ENCODE results near the gene MEGF9. TPM values are rescaled to one million over a fixed set of nuclear protein-coding genes. Genes with fewer than 3 reads are reported as not detected.

The MEGF9 gene
- total RNA-seq, 3 donors from 2014 or later: 6.3 to 16.7 (median 9.3) TPM

DNA sequence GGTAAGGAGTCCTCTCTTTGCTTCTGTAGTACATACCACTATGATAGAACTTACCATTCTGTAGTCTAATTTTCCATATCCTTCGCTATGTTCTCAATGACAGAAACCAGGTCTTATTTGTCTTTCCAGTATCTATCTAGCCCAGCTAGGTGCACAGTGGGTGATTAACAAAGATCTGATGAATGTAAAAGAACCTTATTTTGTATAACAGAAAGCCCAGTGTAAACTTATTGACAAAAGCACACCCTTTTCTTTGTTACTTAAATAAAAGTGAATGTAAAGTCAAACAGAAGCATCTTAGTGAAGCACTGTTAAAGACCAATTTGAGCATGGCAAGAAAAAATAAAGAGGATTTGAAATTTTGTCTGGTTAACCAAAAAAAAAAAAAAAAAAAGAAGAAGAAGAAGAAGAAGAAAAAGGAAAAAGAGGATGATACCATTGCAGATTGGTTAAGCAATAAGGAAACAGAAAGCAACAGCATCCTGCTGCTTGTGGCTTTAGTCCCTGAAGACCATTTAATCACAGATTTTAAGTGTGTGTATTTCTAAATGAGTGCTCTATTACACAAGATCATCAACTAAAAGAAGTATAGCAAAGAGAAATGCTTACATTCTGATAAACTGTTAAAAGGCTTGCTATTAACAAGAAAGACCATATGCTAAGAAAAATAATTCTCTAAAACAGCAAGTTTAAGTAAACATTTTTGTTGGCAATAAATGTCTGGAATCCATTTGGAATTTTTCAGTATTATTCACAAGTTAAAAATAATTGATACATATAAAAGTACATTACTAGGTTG is 21.2 kb downstream of the MEGF9 start:
- no peaks in the 10 kb centered on the region for H3K4me1 ChIP-seq (ENCODE audit: low read depth)
- no peak overlapping the region for H3K4me3 ChIP-seq
- intact Hi-C loops (cut with DNase I, micrococcal nuclease): no loop called here
- DNase-seq (no peak), ATAC-seq (no peak)
- no peaks in the 10 kb centered on the region for H3K9me3 ChIP-seq
- H3K36me3 ChIP-seq (ENCODE audit: low read depth): no peaks in the 10 kb centered on the region
- TF ChIP-seq, protein P1, sequence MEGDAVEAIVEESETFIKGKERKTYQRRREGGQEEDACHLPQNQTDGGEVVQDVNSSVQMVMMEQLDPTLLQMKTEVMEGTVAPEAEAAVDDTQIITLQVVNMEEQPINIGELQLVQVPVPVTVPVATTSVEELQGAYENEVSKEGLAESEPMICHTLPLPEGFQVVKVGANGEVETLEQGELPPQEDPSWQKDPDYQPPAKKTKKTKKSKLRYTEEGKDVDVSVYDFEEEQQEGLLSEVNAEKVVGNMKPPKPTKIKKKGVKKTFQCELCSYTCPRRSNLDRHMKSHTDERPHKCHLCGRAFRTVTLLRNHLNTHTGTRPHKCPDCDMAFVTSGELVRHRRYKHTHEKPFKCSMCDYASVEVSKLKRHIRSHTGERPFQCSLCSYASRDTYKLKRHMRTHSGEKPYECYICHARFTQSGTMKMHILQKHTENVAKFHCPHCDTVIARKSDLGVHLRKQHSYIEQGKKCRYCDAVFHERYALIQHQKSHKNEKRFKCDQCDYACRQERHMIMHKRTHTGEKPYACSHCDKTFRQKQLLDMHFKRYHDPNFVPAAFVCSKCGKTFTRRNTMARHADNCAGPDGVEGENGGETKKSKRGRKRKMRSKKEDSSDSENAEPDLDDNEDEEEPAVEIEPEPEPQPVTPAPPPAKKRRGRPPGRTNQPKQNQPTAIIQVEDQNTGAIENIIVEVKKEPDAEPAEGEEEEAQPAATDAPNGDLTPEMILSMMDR (IDR thresholded peaks at IDR 0.05): no peak

DNA sequence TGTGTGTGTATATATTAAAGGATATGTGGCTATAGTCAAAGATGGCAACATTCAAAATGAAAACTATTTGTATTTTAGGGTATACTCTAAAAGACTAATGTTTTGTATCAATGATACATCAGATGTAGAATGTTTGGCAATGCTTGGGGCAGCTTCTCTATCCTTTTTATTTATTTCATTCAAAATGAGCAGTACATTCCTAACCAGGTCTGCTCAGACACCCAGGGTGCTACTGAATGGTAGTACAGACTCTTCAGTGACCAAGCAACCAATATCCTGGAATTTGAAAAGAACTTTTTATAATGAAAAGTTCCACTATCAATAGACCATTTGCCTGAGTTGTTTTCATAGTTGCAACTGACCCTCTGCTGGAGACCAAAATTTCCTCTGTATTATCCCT is 23.9 kb downstream of the MEGF9 start:
- DNase-seq (no peak), ATAC-seq (no peak)
- no peaks in the 10 kb centered on the region for H3K36me3 ChIP-seq (ENCODE audit: low read depth)
- no peaks in the 10 kb centered on the region for H3K9me3 ChIP-seq
- intact Hi-C loops (cut with DNase I, micrococcal nuclease): no loop called here
- H3K4me1 ChIP-seq (ENCODE audit: low read depth): no peaks in the 10 kb centered on the region
- H3K4me3 ChIP-seq: no peak overlapping the region
- TF ChIP-seq, protein P1 (IDR thresholded peaks at IDR 0.05): no peak

DNA sequence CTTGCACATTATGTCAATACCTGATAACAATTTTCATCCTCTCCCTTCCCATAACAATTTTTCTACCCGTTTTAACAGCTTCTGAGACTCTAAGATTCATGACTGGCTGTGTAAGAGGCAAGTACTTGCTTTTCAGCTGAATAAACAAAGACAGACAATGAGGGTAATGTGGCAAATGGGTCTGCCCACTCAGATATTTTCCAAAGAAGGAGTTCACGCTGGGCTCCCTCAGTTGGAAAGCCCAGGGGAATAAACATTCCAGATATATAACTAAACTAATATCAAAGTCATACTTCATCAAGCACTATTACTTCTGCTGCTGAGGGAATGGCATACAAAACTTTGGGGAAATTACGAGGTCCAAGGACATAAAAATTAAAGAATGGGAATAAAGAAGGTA is 24.4 kb downstream of the MEGF9 start:
- TF ChIP-seq, protein P1 (IDR thresholded peaks at IDR 0.05): no peak
- no peak overlapping the region for H3K4me3 ChIP-seq
- DNase-seq (no peak), ATAC-seq (no peak)
- intact Hi-C loops (cut with DNase I, micrococcal nuclease): no loop called here
- no peaks in the 10 kb centered on the region for H3K36me3 ChIP-seq (ENCODE audit: low read depth)
- no peaks in the 10 kb centered on the region for H3K9me3 ChIP-seq
- H3K4me1 ChIP-seq (ENCODE audit: low read depth): no peaks in the 10 kb centered on the region

DNA sequence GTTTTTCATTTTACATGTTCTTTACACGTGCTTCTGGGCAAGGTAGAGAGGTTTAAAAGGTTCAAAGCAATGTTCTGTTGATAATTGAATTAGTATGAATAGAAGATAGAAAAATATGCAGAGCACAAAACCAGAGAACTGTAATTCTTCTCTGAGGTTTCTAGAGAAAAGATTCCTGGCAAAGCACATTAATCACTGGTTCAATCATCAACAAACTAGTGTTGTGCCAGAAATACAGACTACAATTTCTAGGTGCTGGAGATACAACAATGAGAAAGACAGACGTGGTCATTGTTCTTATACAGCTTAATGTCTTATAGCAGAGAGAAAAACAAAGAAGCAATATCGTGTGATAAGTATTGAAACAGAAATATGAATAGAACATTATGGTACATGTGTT is 25.5 kb downstream of the MEGF9 start:
- no peaks in the 10 kb centered on the region for H3K36me3 ChIP-seq (ENCODE audit: low read depth)
- TF ChIP-seq, protein P1 (IDR thresholded peaks at IDR 0.05): no peak
- intact Hi-C loops (cut with DNase I, micrococcal nuclease): no loop called here
- no peaks in the 10 kb centered on the region for H3K4me1 ChIP-seq (ENCODE audit: low read depth)
- no peaks in the 10 kb centered on the region for H3K9me3 ChIP-seq
- no peak for DNase-seq
- no peak overlapping the region for H3K4me3 ChIP-seq
- ATAC-seq: no peak

DNA sequence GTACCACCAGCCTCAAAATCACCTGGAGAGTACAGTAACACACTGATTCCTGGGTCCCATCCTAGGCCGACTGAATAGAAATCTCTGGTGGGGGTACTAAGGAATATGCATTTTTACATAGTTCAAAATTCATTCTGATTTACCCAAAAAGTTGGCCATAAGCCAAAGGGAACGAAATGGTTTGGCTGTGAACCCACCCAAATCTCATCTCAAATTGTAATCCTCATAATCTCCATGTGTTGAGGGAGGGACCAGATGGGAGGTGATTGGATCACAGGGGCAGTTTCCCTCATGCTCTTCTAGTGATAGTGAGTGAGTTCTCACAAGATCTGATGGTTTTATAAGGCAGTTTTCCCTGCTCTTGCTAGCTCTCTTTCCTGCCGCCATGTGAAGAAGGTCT is 31.1 kb downstream of the MEGF9 start:
- Histone ChIP-seq H3K4me3 (no peak overlapping the region), H3K4me1 (ENCODE audit: low read depth) (no peaks in the 10 kb centered on the region), H3K9me3 (no peaks in the 10 kb centered on the region), H3K36me3 (ENCODE audit: low read depth) (no peaks in the 10 kb centered on the region)
- DNase-seq: no peak
- TF ChIP-seq, protein P1 (IDR thresholded peaks at IDR 0.05): no peak
- intact Hi-C loops (cut with DNase I, micrococcal nuclease): no loop called here
- ATAC-seq: no peak
